ENCODE measurements around the gene MCF2L2. TPM values are rescaled to one million over a fixed set of nuclear protein-coding genes. Genes with fewer than 3 reads are reported as not detected.

MCF2L2 gene
- total RNA-seq, 4 donors from 2014 or later: 0.13 to 0.49 (median 0.22) TPM; not detected in 1

DNA sequence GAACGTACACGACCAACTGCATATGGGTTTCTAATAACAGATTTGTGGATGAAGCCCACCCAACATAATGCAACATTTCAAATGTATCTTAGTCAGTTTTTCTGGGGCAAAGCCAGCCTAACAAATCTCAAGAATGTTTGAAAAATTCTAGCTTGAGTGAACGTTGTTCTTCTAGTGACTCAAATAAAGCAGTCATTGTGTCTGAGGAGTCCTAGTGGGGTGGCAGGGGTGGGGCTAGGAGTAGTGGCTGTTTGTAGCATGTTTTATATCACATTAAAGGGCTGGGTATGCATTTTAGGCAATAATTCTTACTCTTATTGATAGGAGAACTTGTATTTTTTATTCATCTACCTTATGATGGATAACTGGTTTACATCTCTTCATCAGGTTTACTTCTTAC, 169.3 kb downstream of the MCF2L2 start:
- Histone ChIP-seq H3K9me3 (no peaks in the 10 kb centered on the region), H3K4me1 (peaks cover 31 to 46% of the 10 kb centered on the region in 2 donors), H3K27ac (peak overlapping the region in 2 of 3 donors; percentile 62 to 64), H3K36me3 (no peaks in the 10 kb centered on the region), H3K27me3 (no peaks in the 10 kb centered on the region), H3K4me3 (replicated peaks in 1 of 3) (no peak overlapping the region)
- WGBS, 2 donors: 58 to 63% methylated on average over 3 of the region's 3 CpGs
- DNase-seq: peak; percentile 64 to 65
- TF ChIP-seq POLR2A (IDR thresholded peaks at IDR 0.05) (no peak), CTCF (IDR thresholded peaks at IDR 0.05) (no peak)
- intact Hi-C loops (cut with DNase I): no loop called here

- no peaks in the 10 kb centered on the region for H3K36me3 ChIP-seq
- peaks cover 17 to 25% of the 10 kb centered on the region in 2 donors for H3K4me1 ChIP-seq
- whole genome bisulfite sequencing, 2 donors: 85 to 92% methylated on average over 4 of the region's 4 CpGs
- intact Hi-C loops (cut with DNase I): no loop called here
- no peaks in the 10 kb centered on the region for H3K27me3 ChIP-seq
- H3K4me3 ChIP-seq (replicated peaks in 1 of 3): no peak overlapping the region
- no peaks in the 10 kb centered on the region for H3K9me3 ChIP-seq
- TF ChIP-seq CTCF (IDR thresholded peaks at IDR 0.05): no peak
- no peak for TF ChIP-seq POLR2A (IDR thresholded peaks at IDR 0.05)
- peak overlapping the region in 2 of 3 donors; percentile 9 to 83 for H3K27ac ChIP-seq
- peak; percentile 35 to 44 for DNase-seq
Observed at GRCh38 chr3:183255348-183255730, 173.1 kb downstream of the MCF2L2 start.

- H3K27me3 ChIP-seq: no peaks in the 10 kb centered on the region
- H3K36me3 ChIP-seq: no peaks in the 10 kb centered on the region
- TF ChIP-seq POLR2A (IDR thresholded peaks at IDR 0.05) (no peak), CTCF (IDR thresholded peaks at IDR 0.05) (no peak)
- 34 to 36% methylated on average over 17 to 21 of the region's 49 CpGs for WGBS, 2 donors
- peak overlapping the region; percentile 83 to 92 (median 90) for H3K27ac ChIP-seq
- no peak for DNase-seq
- peak overlapping the region; percentile 72 to 92 (median 86) for H3K4me3 ChIP-seq (replicated peaks in 1 of 3)
- no peaks in the 10 kb centered on the region for H3K9me3 ChIP-seq
- intact Hi-C loops (cut with DNase I): no loop called here
- H3K4me1 ChIP-seq: peaks cover 11 to 19% of the 10 kb centered on the region in 2 donors
Observed at GRCh38 chr3:183254487-183255347, 173.7 kb downstream of the MCF2L2 start.

GRCh38 chr3:183253528-183254486, 174.6 kb downstream of the MCF2L2 start:
- intact Hi-C loops (cut with DNase I): no loop called here
- TF ChIP-seq CTCF (IDR thresholded peaks at IDR 0.05): peak in 3 of 6 experiments; percentile 9 to 30 (median 30)
- TF ChIP-seq POLR2A (IDR thresholded peaks at IDR 0.05): peak in 1 of 2 donors; percentile 45
- H3K27me3 ChIP-seq: no peaks in the 10 kb centered on the region
- WGBS, 2 donors: 0 to 1% methylated on average over 9 to 30 of the region's 111 CpGs
- peak overlapping the region; percentile 72 to 92 (median 86) for H3K4me3 ChIP-seq (replicated peaks in 1 of 3)
- DNase-seq: peak; percentile 77 to 82
- peak overlapping the region; percentile 83 to 92 (median 90) for H3K27ac ChIP-seq
- H3K9me3 ChIP-seq: no peaks in the 10 kb centered on the region
- H3K4me1 ChIP-seq: peaks cover 2 to 9% of the 10 kb centered on the region in 2 donors
- no peaks in the 10 kb centered on the region for H3K36me3 ChIP-seq

Measured in thyroid gland (tissue), 4 donors.